HG02588 (cell line): Measurements from ENCODE around the gene NPW.

Source experiments
- ATAC-seq: cut with Tn5 transposase; IDR thresholded peaks from one replicate; pipeline ENCODE4 v1.9.1; 2021; ENCODE audit warnings: mild to moderate bottlenecking, moderate library complexity; ENCODE audit not compliant: unreplicated experiment

The NPW gene

DNA sequence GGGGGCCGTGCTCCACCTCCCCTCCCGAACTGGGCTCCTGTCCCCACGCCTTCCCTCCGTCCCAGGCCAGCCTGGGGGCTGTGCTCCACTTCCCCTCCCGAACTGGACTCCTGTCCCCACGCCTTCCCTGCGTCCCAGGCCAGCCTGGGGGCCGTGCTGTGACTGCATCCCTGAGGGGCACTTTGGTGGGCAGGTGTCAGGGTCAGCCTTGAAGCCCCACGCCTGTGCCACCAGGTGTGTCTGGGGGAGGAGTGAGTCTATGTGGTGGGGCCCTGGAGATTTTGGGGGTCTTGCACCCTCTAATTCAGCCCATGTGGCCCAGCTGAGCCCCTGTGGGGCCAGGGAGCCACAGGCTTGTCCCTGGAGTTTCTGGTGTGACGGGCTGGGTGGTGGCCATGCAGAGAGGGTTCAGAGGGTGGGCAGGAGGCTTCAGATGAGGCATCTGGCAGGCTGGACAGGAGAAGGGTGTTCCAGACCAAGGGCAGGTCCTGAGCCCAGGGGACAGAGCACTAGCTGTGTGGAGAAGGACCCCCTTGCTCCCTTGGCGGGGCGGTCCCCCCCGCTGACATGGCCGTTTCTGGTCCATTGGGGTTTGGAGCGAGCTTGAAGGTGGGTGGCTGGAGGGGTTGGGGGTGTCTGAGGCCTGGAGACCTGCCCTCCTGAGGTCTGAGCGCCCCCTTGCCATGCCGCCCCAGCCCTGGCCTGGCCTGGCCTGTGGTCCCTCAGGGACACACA, 15.3 kb downstream of the NPW start:
- no peak for ATAC-seq

DNA sequence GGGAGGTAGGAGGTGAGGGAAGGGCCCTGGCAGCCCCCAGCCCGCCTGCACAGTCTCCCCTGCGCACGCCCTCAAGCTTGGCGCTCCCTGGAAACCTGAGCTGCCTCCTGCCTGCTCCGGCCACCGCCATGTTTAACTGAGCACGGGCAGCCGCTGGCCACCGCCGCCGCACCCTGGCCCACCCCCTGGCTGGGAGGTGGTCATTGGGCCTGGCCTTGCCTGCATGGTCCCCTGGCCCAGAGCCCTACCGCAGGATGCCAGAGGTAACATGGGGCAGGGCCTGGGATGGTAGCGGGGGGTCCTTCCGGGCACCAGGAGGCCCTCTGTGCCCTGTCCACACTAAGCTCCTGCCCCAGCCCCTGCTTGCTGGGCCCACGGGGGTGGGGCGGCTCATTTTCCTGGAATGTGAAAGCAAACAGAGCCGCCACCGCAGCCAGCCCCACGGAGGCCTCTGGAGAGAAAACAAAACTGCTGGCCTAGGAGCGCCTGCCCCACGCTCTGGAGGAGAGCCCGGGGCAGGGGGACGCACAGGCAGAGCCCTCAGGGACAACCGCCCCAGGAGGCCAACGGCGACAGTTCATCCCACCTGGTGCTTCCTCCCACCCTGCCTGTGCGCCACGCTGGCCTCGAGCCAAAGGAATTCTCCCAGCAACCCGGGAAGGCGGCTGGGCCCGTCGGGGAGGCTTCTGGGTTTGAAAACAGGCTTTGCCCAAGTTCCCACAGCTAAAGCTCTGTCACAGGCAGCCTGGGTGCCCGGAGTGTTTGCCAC, 16.0 kb downstream of the NPW start:
- ATAC-seq, result no peak

DNA sequence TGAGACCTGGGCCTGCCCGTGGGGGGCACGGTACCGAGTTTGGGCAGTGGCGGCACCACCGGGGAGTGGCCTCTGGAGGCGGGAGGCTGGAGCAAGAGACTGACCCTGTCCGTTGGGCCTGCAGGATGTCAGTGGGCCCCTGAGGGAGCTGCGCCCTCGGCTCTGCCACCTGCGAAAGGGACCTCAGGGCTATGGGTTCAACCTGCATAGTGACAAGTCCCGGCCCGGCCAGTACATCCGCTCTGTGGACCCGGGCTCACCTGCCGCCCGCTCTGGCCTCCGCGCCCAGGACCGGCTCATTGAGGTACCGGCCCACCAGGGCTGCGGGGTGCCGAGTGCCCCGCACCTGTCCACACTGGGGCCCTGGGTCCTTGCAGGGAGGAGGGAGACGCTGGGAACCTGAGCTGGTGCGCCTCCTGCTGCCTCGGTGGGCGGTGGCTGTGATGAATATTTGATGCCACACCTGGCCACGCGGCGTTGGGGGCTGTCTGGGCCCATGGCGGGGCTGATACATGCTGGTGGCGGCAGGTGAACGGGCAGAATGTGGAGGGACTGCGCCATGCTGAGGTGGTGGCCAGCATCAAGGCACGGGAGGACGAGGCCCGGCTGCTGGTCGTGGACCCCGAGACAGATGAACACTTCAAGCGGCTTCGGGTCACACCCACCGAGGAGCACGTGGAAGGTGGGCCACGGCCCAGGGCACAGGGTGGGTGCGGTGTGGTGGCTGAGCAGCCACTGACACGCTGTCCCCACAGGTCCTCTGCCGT, 16.8 kb downstream of the NPW start:
- ATAC-seq, result no peak

DNA sequence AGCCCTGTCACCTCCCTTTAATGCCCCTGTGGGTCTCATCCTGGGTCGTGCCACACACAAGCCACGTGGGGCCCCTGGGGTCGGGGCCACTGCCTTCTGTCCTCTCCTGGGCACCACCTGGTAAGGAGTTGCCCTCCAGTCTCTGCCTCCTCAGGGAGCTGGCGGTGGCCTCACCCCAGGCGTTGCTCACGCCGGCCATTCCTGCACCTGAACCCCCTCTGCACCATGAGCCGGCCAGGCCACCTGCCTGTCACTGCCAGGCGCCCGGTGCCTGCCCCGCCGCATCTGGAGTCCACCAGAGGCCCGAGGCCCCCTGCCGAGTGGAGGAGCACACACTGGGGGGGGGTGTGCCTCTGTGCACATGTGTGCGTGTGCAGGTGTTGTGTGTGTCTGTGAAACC, 17.5 kb downstream of the NPW start:
- ATAC-seq, result no peak

DNA sequence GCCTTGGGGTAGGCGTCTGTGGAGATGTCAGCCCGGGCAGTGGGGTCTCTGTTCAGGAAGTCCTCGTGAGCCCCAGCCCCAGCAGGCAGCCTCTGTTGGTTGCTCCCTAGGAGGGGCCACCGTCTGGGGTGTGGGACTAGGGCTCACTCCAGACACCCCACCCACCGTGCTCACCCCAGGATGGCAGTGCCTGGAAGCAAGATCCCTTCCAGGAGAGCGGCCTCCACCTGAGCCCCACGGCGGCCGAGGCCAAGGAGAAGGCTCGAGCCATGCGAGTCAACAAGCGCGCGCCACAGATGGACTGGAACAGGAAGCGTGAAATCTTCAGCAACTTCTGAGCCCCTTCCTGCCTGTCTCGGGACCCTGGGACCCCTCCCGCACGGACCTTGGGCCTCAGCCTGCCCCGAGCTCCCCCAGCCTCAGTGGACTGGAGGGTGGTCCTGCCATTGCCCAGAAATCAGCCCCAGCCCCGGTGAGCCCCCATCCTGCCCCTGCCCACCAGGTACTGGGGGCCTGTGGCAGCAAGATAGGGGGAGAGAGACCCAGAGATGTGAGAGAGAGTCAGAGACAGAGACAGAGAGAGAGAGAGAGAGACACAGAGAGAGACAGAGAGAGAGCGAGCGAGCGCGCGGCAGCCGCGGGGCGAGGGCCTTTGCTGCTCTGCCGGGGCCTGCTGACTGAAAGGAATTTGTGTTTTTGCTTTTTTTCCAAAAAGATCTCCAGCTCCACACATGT, 18.2 kb downstream of the NPW start:
- no peak for ATAC-seq

DNA sequence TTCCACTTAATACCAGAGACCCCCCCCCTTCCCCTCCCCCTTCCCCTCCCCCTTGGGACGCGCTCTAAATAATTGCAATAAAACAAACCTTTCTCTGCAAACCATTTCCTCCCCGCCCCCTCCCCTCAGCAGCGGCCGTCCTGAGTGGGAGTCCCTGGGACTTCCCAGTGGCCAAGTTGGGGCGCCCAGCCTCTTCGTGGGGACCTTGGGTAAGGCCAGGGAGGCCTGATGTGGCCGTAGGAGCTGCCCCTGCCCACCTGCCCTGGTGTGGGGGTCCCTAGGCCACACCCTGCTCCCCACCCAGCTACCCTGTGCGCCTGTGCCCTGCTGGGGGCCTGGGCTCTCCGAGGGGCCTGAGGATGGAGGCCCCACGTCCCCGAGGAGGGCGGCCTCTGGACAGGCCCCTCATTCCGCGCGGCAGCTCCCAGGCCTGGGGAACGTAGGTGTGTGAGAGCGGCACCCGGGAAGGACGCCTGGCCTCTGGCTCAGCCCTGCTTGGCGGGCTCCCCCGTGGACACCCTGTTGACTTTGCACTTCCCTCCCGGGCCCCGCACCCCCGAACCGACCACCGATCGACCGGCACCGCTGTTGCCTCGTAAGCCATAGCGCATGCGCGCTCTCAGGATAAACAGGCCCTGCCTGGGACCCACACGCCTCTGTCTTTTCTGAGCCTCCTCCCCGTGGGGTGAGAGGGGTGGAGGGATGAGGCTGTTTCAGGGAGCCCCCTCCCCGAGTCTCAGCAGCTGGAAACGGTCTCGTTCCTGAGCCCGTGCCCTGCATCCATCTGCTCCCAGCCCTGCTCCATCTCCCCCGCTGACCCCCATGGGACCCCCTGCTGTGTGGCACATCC, 19.0 kb downstream of the NPW start:
- no peak for ATAC-seq

DNA sequence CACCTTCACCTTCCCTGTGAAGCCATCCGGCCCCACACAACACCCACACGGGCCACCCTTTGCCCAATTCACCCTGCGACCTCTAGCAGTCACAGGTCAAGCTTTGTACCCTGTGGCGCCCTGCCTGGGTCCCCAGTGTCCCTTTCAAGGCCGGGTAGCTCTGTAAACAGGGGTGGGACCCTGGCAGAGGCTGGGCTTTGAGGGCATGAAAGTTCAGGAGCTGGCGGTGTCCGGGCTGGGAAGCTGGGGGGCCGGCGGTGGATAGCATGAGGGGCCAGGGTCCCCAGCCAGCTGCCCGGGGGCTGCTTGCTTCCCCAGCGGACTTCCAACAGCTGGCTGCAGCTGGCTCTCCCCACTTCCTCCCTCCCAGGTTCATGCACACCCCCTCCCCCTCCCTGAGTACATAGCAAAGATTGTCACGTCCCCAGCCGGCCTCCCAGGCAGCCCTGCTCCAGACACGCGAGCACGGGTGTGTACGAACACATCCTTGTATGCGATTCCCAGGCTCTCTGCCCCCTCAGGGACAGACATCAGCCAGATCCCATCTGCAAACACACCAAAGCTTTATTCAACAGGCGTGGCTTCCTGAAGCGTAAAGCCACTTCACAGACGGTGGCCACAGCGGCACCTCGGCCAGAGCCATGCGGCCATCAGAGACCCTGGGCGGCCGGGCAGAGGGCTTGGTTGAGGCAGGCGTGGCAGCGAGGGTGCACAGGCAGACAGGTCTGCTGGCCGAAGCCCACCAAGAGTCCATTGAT, 19.9 kb downstream of the NPW start:
- no peak for ATAC-seq

DNA sequence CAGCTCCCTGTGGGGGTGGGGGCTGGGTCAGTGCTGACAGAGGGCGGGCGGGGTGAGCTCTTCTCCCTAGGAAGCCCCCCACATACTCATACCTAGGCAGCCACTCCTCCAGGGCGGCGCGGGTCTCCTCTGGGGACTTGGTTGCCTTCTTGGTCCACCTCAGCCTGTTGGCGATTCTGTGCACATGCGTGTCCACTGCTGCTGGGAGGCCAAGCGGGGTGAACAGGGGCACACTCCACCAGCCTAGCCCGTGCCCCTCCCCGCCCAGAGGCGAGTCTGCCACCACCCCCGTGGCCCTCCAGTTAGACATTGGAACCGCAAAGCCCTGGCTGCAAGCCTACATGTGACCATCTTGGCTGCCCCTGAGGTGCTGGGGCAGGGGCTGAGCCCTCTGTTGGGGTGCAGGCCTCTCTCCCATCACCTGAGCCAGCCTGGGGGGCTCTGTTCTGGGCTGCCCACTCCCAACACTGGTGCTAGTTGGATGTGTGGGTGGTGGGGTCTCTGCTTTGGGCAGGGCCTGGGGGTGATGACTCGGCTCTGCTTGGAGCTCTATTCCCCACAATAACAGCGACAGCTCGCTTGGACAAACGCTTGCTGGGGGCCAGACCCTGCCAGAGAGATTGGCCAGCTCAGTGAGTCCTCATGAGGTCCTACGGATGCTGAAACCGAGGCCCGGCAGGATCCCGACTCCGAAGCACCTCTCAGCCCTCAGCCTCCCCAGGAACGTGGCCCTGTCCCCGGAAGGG, 20.6 kb downstream of the NPW start:
- no peak for ATAC-seq

DNA sequence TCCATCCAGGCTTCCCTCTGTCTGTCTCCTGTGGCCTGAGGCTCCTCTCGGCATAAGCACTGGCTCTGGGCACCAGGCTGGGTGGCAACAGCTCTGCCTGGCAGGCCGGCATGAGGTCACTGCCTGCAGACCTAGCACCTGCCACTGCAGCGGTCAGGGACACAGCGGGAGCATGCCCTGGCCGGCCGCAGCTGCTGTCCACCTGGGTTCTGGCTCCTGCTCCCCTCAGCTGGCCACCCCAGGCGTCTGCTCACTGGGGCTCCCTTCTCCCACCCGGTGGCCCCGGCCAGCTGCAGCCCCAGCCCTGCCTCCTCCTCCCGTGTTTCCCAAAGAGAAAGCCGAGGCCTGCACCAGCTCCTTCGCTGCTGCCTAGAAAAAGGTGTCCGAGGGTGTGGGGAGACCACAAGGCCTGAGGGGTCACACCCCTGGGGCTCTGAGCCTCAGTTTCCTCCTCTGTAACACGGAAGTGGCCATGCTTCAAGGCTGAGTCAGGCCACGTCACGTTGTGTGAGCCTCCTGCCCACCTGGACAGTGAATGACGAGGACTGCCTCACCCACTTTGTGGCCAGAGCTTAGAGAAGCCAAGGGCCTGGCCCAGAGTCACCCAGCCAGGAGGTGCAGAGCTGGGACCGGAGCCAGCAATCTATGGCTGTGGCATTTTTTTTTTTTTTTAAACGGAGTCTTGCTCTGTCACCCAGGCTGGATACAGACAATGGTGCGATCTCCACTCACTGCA, 21.4 kb downstream of the NPW start:
- ATAC-seq, result no peak

DNA sequence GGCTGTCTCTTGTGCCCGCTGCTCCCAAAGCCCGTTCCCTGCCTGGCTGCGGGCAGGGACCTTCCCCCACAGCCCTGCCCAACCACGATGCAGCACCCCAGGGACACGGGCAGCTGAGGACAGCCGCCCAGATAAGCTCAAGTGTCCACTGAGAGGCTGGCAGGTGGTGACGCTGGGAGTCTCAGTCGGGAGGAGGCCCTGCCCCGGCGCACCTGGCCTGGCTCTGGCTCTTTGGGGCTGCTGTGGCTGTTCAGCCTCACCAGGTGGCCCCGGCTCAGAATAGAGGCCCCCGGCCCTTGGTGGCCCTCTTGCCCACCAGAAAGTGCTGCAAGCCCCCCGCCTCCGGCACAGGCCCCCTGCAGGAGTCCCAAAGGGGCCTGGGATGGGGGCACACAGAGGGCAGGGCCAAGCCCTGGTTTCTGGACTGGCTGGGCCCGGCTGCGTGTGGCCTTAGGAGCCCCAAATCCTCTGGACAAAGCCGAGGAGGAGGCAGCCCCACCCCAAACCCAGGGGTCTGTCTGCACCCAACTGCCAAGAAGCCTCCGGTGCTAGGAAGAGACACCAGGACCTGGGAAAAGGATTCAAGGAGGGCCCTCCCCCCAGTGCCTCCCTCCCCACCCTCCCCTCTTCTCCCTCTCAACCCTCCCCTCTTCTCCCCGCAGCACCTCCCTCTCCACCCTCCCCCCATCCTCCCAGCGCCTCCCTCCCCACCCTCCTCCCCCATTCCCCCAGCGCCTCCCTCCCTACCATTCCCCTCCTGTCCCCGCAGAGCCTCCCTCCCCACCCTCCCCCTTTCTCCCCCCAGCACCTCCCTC, 22.8 kb downstream of the NPW start:
- no peak for ATAC-seq

DNA sequence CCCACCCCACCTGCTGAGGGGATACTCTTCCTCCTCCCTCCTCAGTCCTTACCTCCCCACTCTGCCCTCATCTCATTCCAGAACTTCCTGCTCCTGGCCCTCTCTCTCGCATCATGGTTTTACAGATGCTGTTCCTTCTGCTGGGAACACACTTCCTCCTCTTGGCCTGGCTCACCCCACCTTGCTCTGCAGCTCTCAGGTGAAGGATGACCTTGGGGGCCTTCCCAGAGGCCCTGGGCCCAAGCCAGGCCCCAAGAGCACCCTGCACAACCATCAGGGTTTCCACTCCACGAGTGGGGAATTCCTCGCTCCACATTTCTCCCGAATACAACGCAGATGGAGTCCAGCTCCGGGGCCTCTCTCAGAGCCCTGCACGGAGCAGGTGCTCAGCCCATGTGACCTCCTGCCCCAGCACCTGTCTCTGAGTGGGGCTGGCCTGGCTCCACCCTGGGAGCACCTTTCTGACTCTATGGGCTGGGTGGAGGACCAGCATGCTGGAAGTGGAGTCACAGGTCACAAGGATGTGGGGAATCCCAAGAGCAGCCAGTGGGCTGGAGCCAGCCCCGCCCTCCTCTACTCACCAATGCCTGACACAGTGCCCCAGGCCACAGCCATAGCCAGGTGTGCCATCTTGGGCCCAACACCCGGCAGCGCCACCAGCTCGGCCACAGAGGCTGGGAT, 23.5 kb downstream of the NPW start:
- ATAC-seq, result no peak

DNA sequence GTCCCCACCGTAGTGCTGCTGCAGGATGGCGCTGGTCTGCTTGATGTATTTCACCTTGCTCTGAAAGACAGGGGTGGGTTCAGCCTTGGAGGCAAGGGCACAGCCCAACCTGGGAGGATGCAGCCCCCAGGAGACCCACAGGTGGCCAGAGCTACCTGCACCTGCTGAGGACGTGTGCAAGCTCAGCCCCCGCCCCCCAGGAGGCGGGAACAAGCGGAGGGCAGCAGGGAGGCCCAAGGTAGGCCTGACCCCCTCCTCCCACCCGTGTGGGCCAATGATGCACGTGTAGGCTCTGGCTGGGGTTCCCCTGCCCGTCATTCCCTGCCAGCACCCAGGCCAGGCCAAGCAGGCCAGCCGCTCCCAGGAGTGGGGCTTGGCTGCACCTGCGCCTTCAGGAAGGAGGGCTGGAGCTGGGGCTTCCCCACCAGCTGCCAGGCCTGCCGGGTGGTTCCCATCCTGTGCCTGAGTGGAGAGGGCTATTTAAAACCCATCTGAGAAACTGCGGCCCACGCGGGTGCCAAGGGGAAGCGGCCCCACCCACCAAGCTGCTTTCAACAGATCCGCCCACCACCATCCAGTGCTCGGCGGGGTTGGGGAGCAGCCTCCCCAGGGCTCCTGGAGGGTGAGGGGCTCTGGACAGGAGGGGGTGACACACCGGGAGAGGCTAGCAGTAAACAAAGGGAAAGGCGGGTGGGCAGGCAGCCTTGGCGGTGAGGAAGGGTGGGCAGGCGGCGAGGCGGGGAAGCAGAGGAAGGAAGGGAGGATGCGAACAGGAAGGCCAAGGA, 24.3 kb downstream of the NPW start:
- ATAC-seq, result no peak

DNA sequence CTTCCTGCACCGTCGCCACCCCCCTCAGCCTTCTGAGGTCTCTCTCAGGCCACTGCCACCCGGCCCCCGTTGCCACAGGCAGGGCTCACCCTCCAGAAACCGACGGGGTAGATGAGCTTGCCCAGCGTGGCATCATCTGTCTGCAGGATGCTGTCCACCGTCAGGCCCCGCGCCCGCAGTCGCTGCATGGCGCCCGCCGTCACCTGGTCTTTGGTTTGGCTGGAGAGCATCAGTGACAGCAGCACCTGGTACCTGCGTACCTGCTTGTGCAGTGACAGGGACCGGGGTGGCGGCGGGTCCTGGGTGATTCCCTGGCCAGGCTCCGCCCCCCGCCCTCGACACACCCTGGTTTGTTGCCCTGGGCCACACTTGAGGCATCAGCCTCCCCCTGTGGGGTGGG, 25.0 kb downstream of the NPW start:
- ATAC-seq, result no peak

DNA sequence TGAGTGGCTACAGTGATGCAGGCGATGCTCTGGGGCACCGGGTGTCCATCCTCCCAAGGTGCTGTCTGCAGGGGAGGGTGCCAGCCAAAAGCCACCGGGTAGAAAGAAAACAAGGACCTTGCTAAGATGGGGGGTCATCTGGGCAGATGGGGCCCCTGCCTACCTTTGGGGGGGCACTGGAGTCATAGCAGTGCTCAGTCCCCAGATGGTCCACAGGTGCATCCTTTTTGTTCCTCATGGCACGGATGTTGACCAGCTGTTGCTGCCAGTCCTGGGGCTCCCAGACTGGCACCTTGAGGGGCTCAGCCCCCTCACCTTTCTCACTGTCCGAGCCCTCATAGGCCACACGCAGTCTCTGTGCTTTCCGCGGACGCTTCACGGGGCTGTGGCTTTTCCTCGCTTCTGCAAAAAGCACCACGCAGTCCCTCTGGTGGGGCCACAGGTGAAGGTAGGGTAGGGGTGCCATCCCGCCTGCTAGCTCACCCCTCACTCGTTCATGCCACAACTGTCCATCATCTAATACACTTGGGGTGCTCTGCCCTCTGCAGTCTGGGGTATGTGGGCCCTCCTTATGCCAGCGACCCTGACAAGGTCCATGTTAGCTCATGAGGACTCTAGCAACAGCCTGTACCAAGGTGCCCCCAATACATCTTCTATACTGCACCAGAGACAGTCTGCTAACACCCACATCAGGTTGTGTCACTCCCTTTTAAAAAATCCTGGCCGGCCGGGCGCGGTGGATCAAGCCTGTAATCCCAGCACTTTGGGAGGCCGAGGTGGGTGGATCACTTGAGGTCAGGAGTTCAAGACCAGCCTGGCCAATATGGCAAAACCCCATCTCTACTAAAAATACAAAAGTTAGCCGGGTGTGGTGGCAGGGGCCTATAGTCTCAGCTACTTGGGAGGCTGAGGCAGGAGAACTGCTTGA, 26.6 kb downstream of the NPW start:
- ATAC-seq, result no peak

DNA sequence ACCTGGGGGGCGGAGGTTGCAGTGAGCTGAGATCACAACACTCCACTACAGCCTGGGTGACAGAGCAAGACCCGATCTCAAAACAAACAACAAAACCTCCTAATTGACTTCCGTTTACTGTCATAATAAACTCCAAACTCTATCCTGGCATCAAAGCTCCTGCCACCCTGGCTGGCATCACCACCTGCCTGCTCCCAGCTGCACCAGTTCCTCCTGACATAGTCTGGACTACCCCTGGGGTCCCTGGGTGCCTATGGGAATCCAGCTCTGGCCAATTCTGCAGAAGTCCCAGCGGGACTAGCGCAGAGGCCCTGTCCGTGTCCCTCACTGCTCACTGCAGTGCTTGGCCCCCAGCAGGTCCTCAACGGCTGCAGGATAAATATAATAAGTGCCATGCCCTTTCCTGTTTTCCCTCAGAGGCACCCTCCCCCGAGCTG, 27.3 kb downstream of the NPW start:
- no peak for ATAC-seq
